Gastroesophageal sphincter (tissue), 4 donors: ENCODE measurements around the gene CEP250. TPM values are rescaled to one million over a fixed set of nuclear protein-coding genes. Genes with fewer than 3 reads are reported as not detected.
"Not testable (repeated sequence)": the region's sequence is repeated elsewhere in the genome, so short reads cannot be mapped to it uniquely, and the experiment has no call there.

Source experiments
- ATAC-seq: fragments of 150-250 bp; one replicate; pipeline ENCODE4 v1.9.1; 2016; ENCODE audit warnings: mild to moderate bottlenecking, moderate library complexity
- H3K27ac ChIP-seq, 4 donors: fragments of 200-600 bp; sonication (generic) in 3 of 4; 1 replicate in 3 of 4; 2 replicates in 1 of 4; pipeline ENCODE4 v1.5.1; 2016 to 2019
- H3K27me3 ChIP-seq: fragments of 200-600 bp; sonication (generic); one replicate; pipeline ENCODE4 v1.5.1; 2019
- H3K36me3 ChIP-seq, 2 donors: fragments of 200-600 bp; sonication (generic); one replicate each; pipeline ENCODE4 v1.5.1; 2019; ENCODE audit warnings: control low read depth in 1 of 2
- H3K4me1 ChIP-seq, 3 donors: fragments of 200-600 bp; sonication (generic); 1 replicate in 2 of 3; 2 replicates in 1 of 3; pipeline ENCODE4 v1.5.1; 2016 to 2019; ENCODE audit warnings: control low read depth in 2 of 3
- H3K4me3 ChIP-seq, 2 donors: fragments of 200-600 bp; sonication (generic); one replicate each; pipeline ENCODE4 v1.5.1; 2019; ENCODE audit warnings: mild to moderate bottlenecking in 1 of 2, moderate library complexity in 1 of 2
- H3K9me3 ChIP-seq, 3 donors: fragments of 200-600 bp; sonication (generic); one replicate each; pipeline ENCODE4 v1.5.1; 2017 to 2019; ENCODE audit warnings: control low read depth in 2 of 3
- CTCF ChIP-seq, 4 experiments: fragments of 200-600 bp in 2 of 4; fragments of 450-650 bp in 2 of 4; sonication (generic) in 1 of 4; IDR thresholded peaks; one replicate each; pipeline ENCODE4 v1.5.1; 2017 to 2019; ENCODE audit warnings: antibody characterized with exemption in 4 of 4, mild to moderate bottlenecking in 2 of 4, moderate library complexity in 2 of 4
- EP300 ChIP-seq: sonication (generic); formaldehyde crosslinking; IDR thresholded peaks from one replicate; pipeline ENCODE4 v1.6.1; 2017; ENCODE audit warnings: antibody characterized with exemption, mild to moderate bottlenecking
- POLR2A ChIP-seq, 2 donors: fragments of 450-650 bp; IDR thresholded peaks; one replicate each; pipeline ENCODE4 v1.6.1; 2017; ENCODE audit warnings: antibody characterized with exemption in 2 of 2, mild to moderate bottlenecking in 2 of 2, moderate library complexity in 1 of 2
- POLR2AphosphoS5 ChIP-seq: sonication (generic); formaldehyde crosslinking; IDR thresholded peaks from one replicate; pipeline ENCODE4 v1.6.1; 2017; ENCODE audit warnings: antibody characterized with exemption
- WGBS, 2 donors: methylation state at CpG; one replicate each; pipeline ENCODE4 v1.1.5; 2018; ENCODE audit warnings: low coverage in 1 of 2; 5-methylcytosine and 5-hydroxymethylcytosine counted together
- total RNA-seq, 4 donors: library from RNA; depleted of rRNA; stranded (reverse); fragments of >200 nt; gene quantifications; one replicate each; pipeline ENCODE4 v1.1.0, GENCODE V29; 2016

Gene CEP250
- total RNA-seq, 4 donors from 2014 or later, result 22.6 to 37.9 (median 30.9) TPM

GRCh38 chr20:35546127-35546526, 90.7 kb downstream of the CEP250 start:
- Histone ChIP-seq H3K9me3 (no peaks in the 10 kb centered on the region), H3K4me3 (no peak overlapping the region), H3K4me1 (peaks cover 0 to 19% (median 8%) of the 10 kb centered on the region in 3 donors), H3K36me3 (peaks cover 0 to 79% of the 10 kb centered on the region in 2 donors), H3K27ac (no peak overlapping the region), H3K27me3 (no peaks in the 10 kb centered on the region)
- WGBS, 2 donors, result 100% methylated on average over 1 of the region's 1 CpG; no CpG with 5 or more reads in 1 of the 2 donors
- ATAC-seq, result no peak
- no peak for TF ChIP-seq POLR2AphosphoS5
- no peak for TF ChIP-seq CTCF (IDR thresholded peaks at IDR 0.05)
- TF ChIP-seq EP300, result no peak
- no peak for TF ChIP-seq POLR2A (IDR thresholded peaks at IDR 0.05)

- H3K4me3 ChIP-seq, result no peak overlapping the region
- peaks cover 0 to 91% of the 10 kb centered on the region in 2 donors for H3K36me3 ChIP-seq
These were observed 91.9 kb downstream of the CEP250 start for GRCh38 chr20:35547329-35547728.

GRCh38 chr20:35551503-35551902, 96.1 kb downstream of the CEP250 start:
- Histone ChIP-seq H3K4me3 (no peak overlapping the region), H3K9me3 (no peaks in the 10 kb centered on the region), H3K36me3 (peaks cover 0 to 99% of the 10 kb centered on the region in 2 donors), H3K27ac (no peak overlapping the region), H3K27me3 (no peaks in the 10 kb centered on the region), H3K4me1 (no peaks in the 10 kb centered on the region)
- TF ChIP-seq EP300 (no peak), CTCF (IDR thresholded peaks at IDR 0.05) (no peak), POLR2A (IDR thresholded peaks at IDR 0.05) (no peak), POLR2AphosphoS5 (no peak)
- WGBS, 2 donors, result 42 to 57% methylated on average over 4 of the region's 4 CpGs
- ATAC-seq, result no peak

More at GRCh38 chr20:35547329-35547728, 91.9 kb downstream of the CEP250 start:
- Histone ChIP-seq H3K9me3 (no peaks in the 10 kb centered on the region), H3K27ac (no peak overlapping the region), H3K4me1 (peaks cover 0 to 10% (median 5%) of the 10 kb centered on the region in 3 donors), H3K27me3 (no peaks in the 10 kb centered on the region)
- TF ChIP-seq POLR2AphosphoS5, result no peak
- TF ChIP-seq EP300, result no peak
- no peak for TF ChIP-seq POLR2A (IDR thresholded peaks at IDR 0.05)
- TF ChIP-seq CTCF (IDR thresholded peaks at IDR 0.05), result no peak
- 50 to 91% methylated on average over 1 to 3 of the region's 9 CpGs for WGBS, 2 donors
- ATAC-seq, result no peak

GRCh38 chr20:35552914-35553313, 97.5 kb downstream of the CEP250 start:
- Histone ChIP-seq H3K4me3 (no peak overlapping the region), H3K36me3 (peaks cover 0 to 99% of the 10 kb centered on the region in 2 donors), H3K27me3 (no peaks in the 10 kb centered on the region), H3K27ac (no peak overlapping the region), H3K4me1 (no peaks in the 10 kb centered on the region), H3K9me3 (no peaks in the 10 kb centered on the region)
- 86 to 100% methylated on average over 1 to 2 of the region's 3 CpGs for WGBS, 2 donors
- TF ChIP-seq POLR2A (IDR thresholded peaks at IDR 0.05) (no peak), CTCF (IDR thresholded peaks at IDR 0.05) (no peak), POLR2AphosphoS5 (no peak), EP300 (no peak)
- ATAC-seq, result no peak

- ATAC-seq, H3K4me3 ChIP-seq, H3K27me3 ChIP-seq, H3K4me1 ChIP-seq, H3K27ac ChIP-seq, H3K9me3 ChIP-seq: not testable (repeated sequence)
- 66 to 90% methylated on average over 2 to 3 of the region's 4 CpGs for WGBS, 2 donors
- peaks cover 0 to 89% of the 10 kb centered on the region in 2 donors for H3K36me3 ChIP-seq
These were observed 100.1 kb downstream of the CEP250 start for GRCh38 chr20:35555461-35555860.
